Stimulated activated CD8-positive, alpha-beta memory T cell treated with anti-CD3 and anti-CD28 coated beads, Interleukin-12 subunit alpha, Interleukin-12 subunit beta, amount 100 ng/mL, for 4 hours (primary cell): ENCODE results near the gene PCNX2.

Source experiments
- DNase-seq: peaks from one replicate; pipeline ENCODE4 v3.0.0-alpha.2; 2020; ENCODE audit warnings: low read depth

The PCNX2 gene

DNA sequence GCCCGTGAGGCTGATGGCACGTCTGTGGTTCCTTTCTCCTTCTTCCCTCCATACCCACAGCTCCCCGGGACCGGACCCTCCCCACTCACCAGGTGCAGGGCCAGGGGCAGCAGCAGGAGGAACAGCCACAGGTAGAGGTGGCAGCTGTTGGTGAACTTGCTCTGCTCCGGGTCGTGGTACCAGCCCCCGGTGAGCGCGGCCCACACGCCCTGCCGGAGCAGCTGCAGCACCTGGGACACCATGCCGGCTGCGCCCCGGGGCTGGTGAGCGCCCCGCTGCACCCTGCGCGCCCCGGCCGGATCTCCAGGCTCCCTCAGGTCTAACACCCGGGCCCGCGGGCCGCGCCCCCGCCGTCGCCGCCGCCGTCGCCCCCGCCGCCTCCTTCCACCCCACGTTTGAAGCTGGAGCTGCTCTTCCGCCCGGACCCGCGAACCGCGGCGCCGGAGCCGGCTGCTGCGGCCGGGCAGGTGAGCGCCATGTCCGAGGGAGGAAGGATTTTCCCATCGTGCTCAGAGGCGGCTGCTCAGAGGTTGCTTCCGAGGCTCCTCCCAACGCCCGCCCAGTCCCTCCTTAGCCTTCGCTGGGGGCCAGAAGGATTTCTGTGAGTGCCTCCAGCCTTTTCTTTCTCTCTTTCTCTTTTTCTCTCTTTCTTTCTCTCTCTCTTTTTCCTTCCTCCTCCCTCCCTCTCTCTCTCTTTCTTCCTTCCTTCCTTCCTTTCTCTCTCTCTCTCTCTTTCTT lies at the start of gene PCNX2:
PCNX2 (minus strand) TSS at position 489 of the 738 bp plus-strand sequence; CDS start at position 242, 247 bp downstream.
- DNase-seq, result peak; percentile 55

- DNase-seq, result no peak
Observed at GRCh38 chr1:233343262-233343661, 47.7 kb upstream of the PCNX2 start.

DNA sequence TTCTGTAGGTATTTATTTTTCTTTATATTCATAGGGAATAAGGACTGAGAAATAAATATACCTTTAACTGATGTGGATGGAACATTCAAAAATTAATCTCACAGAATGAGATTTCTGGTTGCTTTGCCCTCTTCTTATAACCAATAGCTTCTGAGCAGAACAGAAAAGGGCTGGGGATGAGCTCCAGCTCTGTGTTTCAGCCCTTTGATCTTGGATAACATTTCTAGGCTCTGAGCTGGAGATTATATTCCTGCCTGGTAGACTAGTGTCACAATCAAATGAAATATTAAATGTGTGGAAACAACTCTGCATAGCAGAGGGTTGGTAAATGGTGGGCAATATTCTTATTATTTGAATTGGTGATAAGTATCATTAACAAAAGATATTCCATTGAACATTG lies 46.6 kb upstream of the PCNX2 start:
- no peak for DNase-seq

- DNase-seq, result no peak
Observed at GRCh38 chr1:233340966-233341516, 45.5 kb upstream of the PCNX2 start.

DNA sequence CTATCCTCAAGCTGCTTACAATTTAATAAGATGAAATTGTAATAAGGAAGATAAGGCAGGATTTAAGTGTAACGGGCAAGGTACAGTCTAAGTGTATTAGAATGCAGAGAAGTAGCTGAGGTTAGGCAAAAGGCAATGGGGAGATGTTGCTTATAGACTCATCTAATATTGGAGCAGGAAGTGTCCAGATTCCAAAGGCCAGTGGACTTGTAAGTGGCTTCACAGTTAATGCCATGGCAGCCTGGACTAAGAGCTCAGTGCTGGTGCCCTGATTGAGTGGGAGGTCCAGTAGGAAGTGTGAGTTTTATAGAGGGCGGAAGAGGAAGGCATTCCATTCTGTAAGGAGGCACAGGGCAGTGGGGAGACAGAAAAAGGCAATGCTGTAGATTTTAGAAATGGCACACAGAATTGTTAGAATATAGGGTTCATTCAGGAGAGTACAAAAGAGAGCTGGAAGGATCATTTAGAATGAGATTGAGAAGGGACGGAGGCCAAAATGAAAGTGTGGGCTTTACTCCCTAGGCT lies 44.6 kb upstream of the PCNX2 start:
- DNase-seq, result no peak

DNA sequence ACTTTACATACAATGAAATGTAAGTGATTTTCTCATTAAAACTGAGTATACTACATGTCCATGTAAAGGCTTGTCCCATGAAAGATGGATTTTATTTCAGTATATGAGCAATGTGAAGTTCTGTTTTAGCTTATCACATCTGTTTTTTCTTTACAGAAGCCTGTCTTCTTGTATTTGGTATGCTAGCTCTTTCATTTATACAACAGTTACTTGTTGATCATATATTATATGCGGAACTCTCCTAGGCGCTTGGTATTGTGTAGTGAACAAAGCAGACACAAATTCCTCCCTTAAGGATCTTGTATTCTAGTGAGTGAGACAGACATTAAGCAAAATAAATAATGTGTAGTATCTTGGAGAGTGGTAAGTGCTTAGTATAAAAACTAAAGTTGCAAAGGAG lies 42.6 kb upstream of the PCNX2 start:
- DNase-seq, result no peak

- no peak for DNase-seq
Observed at GRCh38 chr1:233337505-233337904, 42.0 kb upstream of the PCNX2 start.

DNA sequence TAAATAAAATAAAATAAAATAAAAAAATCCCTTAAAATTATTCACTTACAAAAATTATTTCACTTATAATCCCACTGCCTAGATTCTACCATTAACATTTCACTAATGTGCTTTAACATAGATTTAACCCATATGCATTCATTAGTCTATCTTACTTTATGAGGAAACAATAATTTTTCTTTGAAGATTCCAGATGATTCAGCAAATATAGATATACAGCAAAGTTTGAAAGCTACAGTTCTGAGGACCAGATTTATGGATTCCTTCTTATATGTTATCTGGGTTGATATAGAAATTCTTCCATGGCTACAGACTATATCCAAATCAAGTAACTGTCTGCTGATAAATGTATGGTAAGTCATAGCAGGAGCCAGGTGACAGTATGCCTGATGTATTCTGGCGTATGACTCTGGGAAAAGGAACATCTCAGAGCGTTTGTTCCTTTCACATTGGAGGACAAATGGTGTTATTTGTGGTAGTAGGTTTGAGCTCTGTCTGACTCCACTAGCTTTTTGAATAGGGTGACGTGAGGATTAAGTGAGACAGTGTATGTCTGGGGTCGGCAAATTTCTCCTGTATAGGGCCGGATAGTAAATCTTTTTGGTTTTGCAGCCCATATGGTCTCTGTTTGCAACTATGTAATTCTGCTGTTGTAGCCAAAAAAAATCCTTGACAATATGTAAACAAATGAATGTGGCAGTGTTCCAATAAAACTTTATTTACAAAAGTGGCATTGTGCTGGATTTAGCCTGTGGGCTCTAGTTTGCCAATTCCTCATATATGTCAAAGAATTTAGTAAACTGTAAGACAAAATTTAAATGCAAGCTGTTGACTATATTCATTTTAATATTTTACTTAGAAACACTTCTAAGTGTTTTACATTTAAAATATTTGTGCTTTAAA lies 41.3 kb upstream of the PCNX2 start:
- DNase-seq, result no peak

DNA sequence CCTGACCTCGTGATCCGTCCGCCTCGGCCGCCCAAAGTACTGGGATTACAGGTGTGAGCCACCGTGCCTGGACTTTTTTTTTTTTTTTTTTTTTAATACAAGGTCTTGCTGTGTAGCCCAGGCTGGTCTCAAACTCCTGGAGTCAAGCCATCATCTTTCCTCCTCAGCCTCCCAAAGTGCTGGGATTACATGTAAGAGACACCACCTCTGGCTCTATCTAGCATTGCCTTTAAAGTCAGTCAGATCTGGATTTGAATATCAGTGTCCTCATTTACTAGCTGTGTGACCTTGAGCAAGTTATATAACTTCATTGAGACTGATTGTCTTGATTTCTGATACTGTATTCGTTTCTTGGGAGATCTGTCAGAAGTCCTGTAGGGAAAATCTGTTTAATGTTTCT lies 38.6 kb upstream of the PCNX2 start:
- no peak for DNase-seq

- DNase-seq, result no peak
Observed at GRCh38 chr1:233333086-233333485, 37.6 kb upstream of the PCNX2 start.

GRCh38 chr1:233331676-233332519 lies 36.4 kb upstream of the PCNX2 start:
- no peak for DNase-seq

- DNase-seq, result peak; percentile 5
Observed at GRCh38 chr1:233328142-233328921, 32.8 kb upstream of the PCNX2 start.

GRCh38 chr1:233327651-233328141 lies 32.2 kb upstream of the PCNX2 start, which contains the start of gene MAP3K21:
MAP3K21 (plus strand) TSS chr1:233327724; CDS start chr1:233328029, 305 bp downstream.
- no peak for DNase-seq

- DNase-seq, result peak; percentile 80
Observed at GRCh38 chr1:233326811-233327650, 31.5 kb upstream of the PCNX2 start.

GRCh38 chr1:233326319-233326718 lies 30.8 kb upstream of the PCNX2 start:
- DNase-seq, result no peak

- no peak for DNase-seq
Observed at GRCh38 chr1:233323718-233324117, 28.2 kb upstream of the PCNX2 start.

- no peak for DNase-seq
Observed at GRCh38 chr1:233320023-233320422, 24.5 kb upstream of the PCNX2 start.

- no peak for DNase-seq
Observed at GRCh38 chr1:233319272-233319671, 23.7 kb upstream of the PCNX2 start.

GRCh38 chr1:233316473-233316872 lies 20.9 kb upstream of the PCNX2 start:
- DNase-seq, result no peak
